Measurements from ENCODE around the gene LRRC15. TPM values are rescaled to one million over a fixed set of nuclear protein-coding genes. Genes with fewer than 3 reads are reported as not detected.

The LRRC15 gene
- polyA plus RNA-seq, 3 donors, result not detected

DNA sequence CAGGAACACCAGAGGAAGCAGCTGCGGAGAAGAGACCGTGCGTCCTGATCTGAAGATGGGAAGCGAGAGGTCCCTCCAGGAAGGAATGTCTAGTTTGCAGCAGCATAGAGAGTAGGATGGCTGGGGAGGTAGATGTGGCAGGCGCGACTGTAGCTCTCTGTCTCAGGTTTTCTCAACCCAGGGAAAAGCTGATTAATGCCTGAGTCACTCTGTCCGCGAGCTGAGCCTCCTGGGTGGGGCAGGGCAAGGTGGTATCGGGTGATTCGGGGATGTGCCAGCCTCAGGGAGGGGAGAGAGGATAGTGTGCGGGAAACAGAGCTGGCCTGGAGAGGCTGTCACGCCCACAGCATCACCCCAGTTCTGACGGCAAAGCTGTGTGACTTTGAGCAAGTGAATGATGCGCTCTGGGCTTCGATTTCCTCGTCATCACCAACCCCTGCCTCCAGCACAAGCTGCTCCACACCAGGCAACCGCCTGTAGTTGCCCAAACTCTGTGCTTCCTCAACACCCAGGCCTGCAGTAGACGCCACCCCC, 46.8 kb downstream of the LRRC15 start:
- H4K20me1 ChIP-seq (ENCODE audit: insufficient read depth, low read length), result no peaks in the 10 kb centered on the region
- H3K79me2 ChIP-seq (ENCODE audit: insufficient read depth, low read length), result no peaks in the 10 kb centered on the region
- intact Hi-C loops (cut with micrococcal nuclease), result no loop called here
- 72% methylated on average over 17 of the region's 18 CpGs for WGBS (ENCODE audit: insufficient coverage)
- DNase-seq, result no peak
- H3K27me3 ChIP-seq (ENCODE audit: control insufficient read depth in 2 of 2, insufficient read depth in 2 of 2, low read length in 2 of 2), result peaks cover 0 to 16% of the 10 kb centered on the region in 2 donors
- peaks cover 7 to 15% (median 13%) of the 10 kb centered on the region in 7 donors for H3K9me3 Mint-ChIP-seq
- peaks cover 4 to 13% of the 10 kb centered on the region in 2 donors for H3K4me1 ChIP-seq (ENCODE audit: control insufficient read depth in 1 of 2, insufficient read depth in 2 of 2, low read length in 2 of 2)
- H3K4me2 ChIP-seq (replicated peaks; ENCODE audit: extremely low read depth, low read length, poor library complexity, severe bottlenecking), result no peak overlapping the region
- H3K4me3 Mint-ChIP-seq, result peak overlapping the region in 1 of 2 donors; percentile 22
- no peak overlapping the region for H3K27ac ChIP-seq (ENCODE audit: low read depth in 1 of 2, low read length in 2 of 2)
- no peak overlapping the region for H3K9ac ChIP-seq (ENCODE audit: insufficient read depth, low read length, poor library complexity, severe bottlenecking)
- H3K4me3 ChIP-seq (replicated peaks in 1 of 3; ENCODE audit: low read depth in 2 of 3, low read length in 3 of 3), result no peak overlapping the region
- no peak overlapping the region for H2AFZ ChIP-seq (ENCODE audit: insufficient read depth, low read depth, low read length, poor library complexity, severe bottlenecking)
- no peaks in the 10 kb centered on the region for H3K36me3 Mint-ChIP-seq
- no peaks in the 10 kb centered on the region for H3K36me3 ChIP-seq (replicated peaks in 1 of 2; ENCODE audit: control insufficient read depth in 1 of 2, insufficient read depth in 2 of 2, low read length in 2 of 2)
- peaks cover 8% of the 10 kb centered on the region for H3K4me1 Mint-ChIP-seq
- TF ChIP-seq CTCF (IDR thresholded peaks at IDR 0.05), result no peak
- H3K27me3 Mint-ChIP-seq (ENCODE audit: low read depth in 3 of 3), result peaks cover 13 to 36% (median 14%) of the 10 kb centered on the region in 3 donors
- H3K27ac Mint-ChIP-seq, result peak overlapping the region in 1 of 7 donors; percentile 83
- H3K9me3 ChIP-seq (replicated peaks in 1 of 2; ENCODE audit: control insufficient read depth in 1 of 2, insufficient read depth in 1 of 2, low read length in 2 of 2), result peaks cover 9 to 14% of the 10 kb centered on the region in 2 donors

DNA sequence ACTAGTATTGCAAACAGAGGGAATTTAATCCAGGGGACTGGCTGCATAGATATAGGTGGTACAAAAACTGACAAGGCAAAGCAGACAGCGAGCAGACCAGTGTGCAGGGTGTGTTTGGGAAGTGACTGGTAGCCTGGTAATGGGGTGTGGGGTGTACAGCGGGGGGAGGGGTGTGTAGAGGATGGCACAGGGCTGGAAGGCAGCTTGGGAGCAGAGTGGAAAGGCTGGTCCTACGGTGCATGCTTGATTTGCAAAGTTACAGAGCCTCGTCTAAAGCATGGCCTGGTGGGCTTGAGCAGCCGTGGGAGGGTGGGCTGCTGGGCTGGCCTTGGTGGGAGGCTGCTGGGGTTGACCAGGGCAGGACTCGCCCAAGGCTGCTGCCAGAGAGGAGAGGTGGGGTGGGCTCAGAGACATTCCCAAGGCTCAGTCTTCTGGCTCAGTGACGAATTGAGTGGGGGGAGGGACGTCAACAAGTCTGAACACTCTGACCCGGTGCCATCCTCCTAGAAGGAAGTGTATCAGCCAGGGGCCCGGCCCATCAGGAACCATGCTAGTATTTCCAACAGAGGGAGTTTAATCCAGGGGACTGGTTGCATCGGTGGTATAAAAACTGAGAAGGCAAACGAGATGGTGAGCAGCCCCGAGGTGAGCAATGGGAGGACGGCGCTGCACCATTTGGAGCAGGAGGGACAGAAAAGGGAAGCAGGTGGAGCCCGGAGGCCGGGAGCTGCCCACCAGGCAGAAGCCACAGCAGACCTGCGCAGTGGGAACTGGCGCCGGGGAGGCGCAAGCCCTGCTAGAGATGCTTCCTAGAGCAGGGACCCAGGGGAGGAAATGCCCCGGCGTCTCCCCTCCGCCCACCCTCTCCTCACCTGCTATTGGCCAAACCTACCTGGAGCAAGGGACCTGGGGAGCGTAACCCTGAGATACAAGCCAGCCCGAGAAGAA, 47.6 kb downstream of the LRRC15 start:
- no peak overlapping the region for H3K4me3 ChIP-seq (replicated peaks in 1 of 3; ENCODE audit: low read depth in 2 of 3, low read length in 3 of 3)
- H3K9me3 Mint-ChIP-seq, result peaks cover 7 to 15% (median 13%) of the 10 kb centered on the region in 7 donors
- no peaks in the 10 kb centered on the region for H3K36me3 Mint-ChIP-seq

More for the DNA sequence above, 47.6 kb downstream of the LRRC15 start:
- Histone ChIP-seq H3K9me3 (replicated peaks in 1 of 2; ENCODE audit: control insufficient read depth in 1 of 2, insufficient read depth in 1 of 2, low read length in 2 of 2) (peaks cover 9 to 14% of the 10 kb centered on the region in 2 donors), H3K4me1 (ENCODE audit: control insufficient read depth in 1 of 2, insufficient read depth in 2 of 2, low read length in 2 of 2) (peaks cover 4 to 13% of the 10 kb centered on the region in 2 donors), H3K27ac (ENCODE audit: low read depth in 1 of 2, low read length in 2 of 2) (no peak overlapping the region), H2AFZ (ENCODE audit: insufficient read depth, low read depth, low read length, poor library complexity, severe bottlenecking) (no peak overlapping the region), H3K4me2 (replicated peaks; ENCODE audit: extremely low read depth, low read length, poor library complexity, severe bottlenecking) (no peak overlapping the region), H3K79me2 (ENCODE audit: insufficient read depth, low read length) (no peaks in the 10 kb centered on the region), H3K36me3 (replicated peaks in 1 of 2; ENCODE audit: control insufficient read depth in 1 of 2, insufficient read depth in 2 of 2, low read length in 2 of 2) (no peaks in the 10 kb centered on the region), H3K9ac (ENCODE audit: insufficient read depth, low read length, poor library complexity, severe bottlenecking) (no peak overlapping the region), H4K20me1 (ENCODE audit: insufficient read depth, low read length) (no peaks in the 10 kb centered on the region), H3K27me3 (ENCODE audit: control insufficient read depth in 2 of 2, insufficient read depth in 2 of 2, low read length in 2 of 2) (peaks cover 0 to 21% of the 10 kb centered on the region in 2 donors)
- intact Hi-C loops (cut with micrococcal nuclease), result no loop called here
- WGBS (ENCODE audit: insufficient coverage), result 86% methylated on average over 19 of the region's 26 CpGs
- Mint-ChIP-seq H3K27ac (no peak overlapping the region), H3K4me1 (peaks cover 8% of the 10 kb centered on the region), H3K27me3 (ENCODE audit: low read depth in 3 of 3) (peaks cover 20 to 41% (median 21%) of the 10 kb centered on the region in 3 donors), H3K4me3 (peak overlapping the region in 1 of 2 donors; percentile 22)
- no peak for DNase-seq
- no peak for TF ChIP-seq CTCF (IDR thresholded peaks at IDR 0.05)

All from CD14-positive monocyte (primary cell).